Tibial artery (tissue), 4 donors: ENCODE data around the gene C14orf180.
"Not testable (repeated sequence)": the region's sequence is repeated elsewhere in the genome, so short reads cannot be mapped to it uniquely, and the experiment has no call there.

Experiments
- DNase-seq, 2 donors: peaks; one replicate each; pipeline ENCODE4 v3.0.0-alpha.2; 2019
- H3K27ac ChIP-seq, 2 donors: fragments of 200-600 bp; sonication (generic) in 1 of 2; 1 replicate in 1 of 2; 2 replicates in 1 of 2; pipeline ENCODE4 v1.5.1; 2018 to 2019; ENCODE audit warnings: mild to moderate bottlenecking in 1 of 2
- H3K27me3 ChIP-seq, 2 donors: fragments of 200-600 bp; sonication (generic) in 1 of 2; one replicate each; pipeline versions ENCODE4 v1.5.1 to v1.6.0; 2016 to 2019
- H3K36me3 ChIP-seq, 3 donors: fragments of 200-600 bp; sonication (generic) in 2 of 3; one replicate each; pipeline ENCODE4 v1.5.1; 2016 to 2019; ENCODE audit warnings: mild to moderate bottlenecking in 2 of 3
- H3K4me1 ChIP-seq, 4 donors: fragments of 200-600 bp; sonication (generic) in 2 of 4; 1 replicate in 3 of 4; 2 replicates in 1 of 4; pipeline ENCODE4 v1.5.1; 2016 to 2019
- H3K4me3 ChIP-seq, 2 donors: fragments of 200-600 bp; sonication (generic) in 1 of 2; 1 replicate in 1 of 2; 2 replicates in 1 of 2; pipeline ENCODE4 v1.5.1; 2018 to 2019; ENCODE audit warnings: mild to moderate bottlenecking in 2 of 2
- H3K9me3 ChIP-seq, 3 donors: fragments of 200-600 bp; sonication (generic) in 1 of 3; one replicate each; pipeline ENCODE4 v1.5.1; 2016 to 2019
- CTCF ChIP-seq, 2 experiments: fragments of 200-600 bp in 1 of 2; fragments of 450-650 bp in 1 of 2; IDR thresholded peaks; one replicate each; pipeline ENCODE4 v1.5.1; 2017 to 2019; ENCODE audit warnings: antibody characterized with exemption in 2 of 2, mild to moderate bottlenecking in 1 of 2, moderate library complexity in 1 of 2
- intact Hi-C: fragments of 100-400 bp; cut with DNase I; formaldehyde crosslinking; loops from one replicate; pipeline ENCODE4 v1.15.0; 2023; ENCODE audit warnings: low total_unique reads

Gene C14orf180

GRCh38 chr14:104576232-104576969 is 3.2 kb upstream of the C14orf180 start:
- intact Hi-C loops, result no loop called here
- Histone ChIP-seq H3K27ac (no peak overlapping the region), H3K9me3 (no peaks in the 10 kb centered on the region), H3K4me3 (no peak overlapping the region), H3K27me3 (peaks cover 0 to 59% of the 10 kb centered on the region in 2 donors), H3K4me1 (peaks cover 0 to 34% (median 28%) of the 10 kb centered on the region in 4 donors), H3K36me3 (no peaks in the 10 kb centered on the region)
- no peak for DNase-seq
- no peak for TF ChIP-seq CTCF (IDR thresholded peaks at IDR 0.05)

GRCh38 chr14:104576970-104577332 is 2.6 kb upstream of the C14orf180 start:
- Histone ChIP-seq H3K36me3 (no peaks in the 10 kb centered on the region), H3K27me3 (peaks cover 0 to 63% of the 10 kb centered on the region in 2 donors), H3K4me3 (no peak overlapping the region), H3K4me1 (peaks cover 0 to 40% (median 31%) of the 10 kb centered on the region in 4 donors), H3K27ac (no peak overlapping the region), H3K9me3 (no peaks in the 10 kb centered on the region)
- TF ChIP-seq CTCF (IDR thresholded peaks at IDR 0.05), result no peak
- no peak for DNase-seq
- intact Hi-C loops, result no loop called here

GRCh38 chr14:104577426-104577825 is 2.1 kb upstream of the C14orf180 start:
- intact Hi-C loops, result no loop called here

GRCh38 chr14:104577847-104578301 is 1.7 kb upstream of the C14orf180 start:
- Histone ChIP-seq H3K4me1 (peaks cover 0 to 49% (median 40%) of the 10 kb centered on the region in 4 donors), H3K27me3 (peaks cover 0 to 60% of the 10 kb centered on the region in 2 donors), H3K9me3 (no peaks in the 10 kb centered on the region), H3K27ac (no peak overlapping the region), H3K36me3 (no peaks in the 10 kb centered on the region), H3K4me3 (no peak overlapping the region)
- TF ChIP-seq CTCF (IDR thresholded peaks at IDR 0.05), result no peak
- no peak for DNase-seq
- intact Hi-C loops, result no loop called here

More at GRCh38 chr14:104577426-104577825, 2.1 kb upstream of the C14orf180 start:
- Histone ChIP-seq H3K36me3 (no peaks in the 10 kb centered on the region), H3K4me1 (peaks cover 0 to 44% (median 36%) of the 10 kb centered on the region in 4 donors), H3K9me3 (no peaks in the 10 kb centered on the region), H3K27ac (no peak overlapping the region), H3K4me3 (no peak overlapping the region), H3K27me3 (peaks cover 0 to 59% of the 10 kb centered on the region in 2 donors)
- DNase-seq, result no peak
- TF ChIP-seq CTCF (IDR thresholded peaks at IDR 0.05), result no peak

GRCh38 chr14:104578321-104578720 is 1.2 kb upstream of the C14orf180 start:
- Histone ChIP-seq H3K9me3 (no peaks in the 10 kb centered on the region), H3K36me3 (no peaks in the 10 kb centered on the region), H3K4me1 (peaks cover 0 to 52% (median 43%) of the 10 kb centered on the region in 4 donors), H3K27ac (no peak overlapping the region), H3K27me3 (peaks cover 0 to 60% of the 10 kb centered on the region in 2 donors), H3K4me3 (no peak overlapping the region)
- intact Hi-C loops, result no loop called here
- no peak for DNase-seq
- TF ChIP-seq CTCF (IDR thresholded peaks at IDR 0.05), result no peak

- H3K4me1 ChIP-seq, result peaks cover 0 to 52% (median 44%) of the 10 kb centered on the region in 4 donors
- H3K9me3 ChIP-seq, H3K4me3 ChIP-seq, intact Hi-C loops, DNase-seq, H3K36me3 ChIP-seq: not testable (repeated sequence)
- peak overlapping the region in 1 of 2 donors; percentile 32 for H3K27ac ChIP-seq
- H3K27me3 ChIP-seq, result peaks cover 0 to 59% of the 10 kb centered on the region in 2 donors
These were observed 375 bp downstream of the C14orf180 start for GRCh38 chr14:104579939-104580338.
